Measurements from ENCODE around the gene NANS. TPM values are rescaled to one million over a fixed set of nuclear protein-coding genes. Genes with fewer than 3 reads are reported as not detected.
"Not testable (repeated sequence)": the region's sequence is repeated elsewhere in the genome, so short reads cannot be mapped to it uniquely, and the experiment has no call there.

NANS gene
- polyA plus RNA-seq, 1 donor (not counting 4 experiments of a cell fraction or from before 2014, with no cell fraction given), result 63.1 TPM

GRCh38 chr9:98128316-98128715 is 71.8 kb downstream of the NANS start:
- no peak for FAIRE-seq
- TF ChIP-seq CTCF (optimal IDR thresholded peaks at IDR 0.05 in 1 of 3, IDR thresholded peaks at IDR 0.05 in 1 of 3, conservative IDR thresholded peaks at IDR 0.05 in 1 of 3; ENCODE audit: extremely low read depth in 1 of 3, insufficient read depth in 2 of 3, low read length in 3 of 3), result no peak
- no peak for DNase-seq (ENCODE audit: low read depth, low spot score)
- Histone ChIP-seq H3K36me3 (ENCODE audit: control insufficient read depth in 2 of 2, extremely low read depth in 1 of 2, insufficient read depth in 2 of 2, low read length in 2 of 2) (peaks cover 39 to 60% of the 10 kb centered on the region in 2 experiments), H3K27ac (ENCODE audit: control insufficient read depth, insufficient read depth, low read length) (no peak overlapping the region), H3K27me3 (ENCODE audit: control insufficient read depth, extremely low read depth, insufficient read depth, low read length) (no peaks in the 10 kb centered on the region), H3K9me3 (ENCODE audit: control insufficient read depth, low read depth, low read length) (no peaks in the 10 kb centered on the region), H3K4me2 (ENCODE audit: control insufficient read depth, extremely low read depth, insufficient read depth, low read depth, low read length) (no peak overlapping the region), H2AFZ (ENCODE audit: control insufficient read depth, low read length) (no peak overlapping the region), H3K4me1 (ENCODE audit: control insufficient read depth, extremely low read depth, insufficient read depth, low read length) (no peaks in the 10 kb centered on the region), H4K20me1 (ENCODE audit: control insufficient read depth, extremely low read depth, insufficient read depth, low read length) (no peaks in the 10 kb centered on the region), H3K9ac (ENCODE audit: control insufficient read depth, extremely low read depth, insufficient read depth, low read length) (no peak overlapping the region), H3K9me1 (ENCODE audit: control insufficient read depth, extremely low read depth, insufficient read depth, low read length) (no peaks in the 10 kb centered on the region), H3K4me3 (ENCODE audit: control insufficient read depth in 2 of 3, extremely low read depth in 1 of 3, insufficient read depth in 2 of 3, low read depth in 1 of 3, low read length in 3 of 3) (no peak overlapping the region), H3K79me2 (ENCODE audit: control insufficient read depth, insufficient read depth, low read length) (no peaks in the 10 kb centered on the region)
- dilution Hi-C loops (cut with MboI; ENCODE audit: extremely low pct_ligation_motif_present, low sequenced_read_pairs), result no loop called here

GRCh38 chr9:98129451-98129881 is 72.9 kb downstream of the NANS start:
- H4K20me1 ChIP-seq (ENCODE audit: control insufficient read depth, extremely low read depth, insufficient read depth, low read length), result no peaks in the 10 kb centered on the region
- H3K79me2 ChIP-seq (ENCODE audit: control insufficient read depth, insufficient read depth, low read length), result no peaks in the 10 kb centered on the region
- FAIRE-seq, result no peak
- no peak overlapping the region for H2AFZ ChIP-seq (ENCODE audit: control insufficient read depth, low read length)
- dilution Hi-C loops (cut with MboI; ENCODE audit: extremely low pct_ligation_motif_present, low sequenced_read_pairs), result no loop called here
- TF ChIP-seq CTCF (optimal IDR thresholded peaks at IDR 0.05 in 1 of 3, IDR thresholded peaks at IDR 0.05 in 1 of 3, conservative IDR thresholded peaks at IDR 0.05 in 1 of 3; ENCODE audit: extremely low read depth in 1 of 3, insufficient read depth in 2 of 3, low read length in 3 of 3) (no peak), EZH2 (IDR thresholded peaks at IDR 0.05; ENCODE audit: low read length) (no peak)
- no peaks in the 10 kb centered on the region for H3K27me3 ChIP-seq (ENCODE audit: control insufficient read depth, extremely low read depth, insufficient read depth, low read length)
- peaks cover 42 to 66% of the 10 kb centered on the region in 2 experiments for H3K36me3 ChIP-seq (ENCODE audit: control insufficient read depth in 2 of 2, extremely low read depth in 1 of 2, insufficient read depth in 2 of 2, low read length in 2 of 2)
- no peaks in the 10 kb centered on the region for H3K4me1 ChIP-seq (ENCODE audit: control insufficient read depth, extremely low read depth, insufficient read depth, low read length)
- H3K27ac ChIP-seq (ENCODE audit: control insufficient read depth, insufficient read depth, low read length), result no peak overlapping the region
- no peak overlapping the region for H3K9ac ChIP-seq (ENCODE audit: control insufficient read depth, extremely low read depth, insufficient read depth, low read length)
- H3K4me3 ChIP-seq (ENCODE audit: control insufficient read depth in 2 of 3, extremely low read depth in 1 of 3, insufficient read depth in 2 of 3, low read depth in 1 of 3, low read length in 3 of 3), result no peak overlapping the region
- no peaks in the 10 kb centered on the region for H3K9me3 ChIP-seq (ENCODE audit: control insufficient read depth, low read depth, low read length)
- no peak overlapping the region for H3K4me2 ChIP-seq (ENCODE audit: control insufficient read depth, extremely low read depth, insufficient read depth, low read depth, low read length)
- no peak for DNase-seq (ENCODE audit: low read depth, low spot score)
- H3K9me1 ChIP-seq (ENCODE audit: control insufficient read depth, extremely low read depth, insufficient read depth, low read length), result no peaks in the 10 kb centered on the region

- H3K9me3 ChIP-seq (ENCODE audit: control insufficient read depth, low read depth, low read length); H3K4me1 ChIP-seq (ENCODE audit: control insufficient read depth, extremely low read depth, insufficient read depth, low read length); dilution Hi-C loops (cut with MboI; ENCODE audit: extremely low pct_ligation_motif_present, low sequenced_read_pairs); H4K20me1 ChIP-seq (ENCODE audit: control insufficient read depth, extremely low read depth, insufficient read depth, low read length); H2AFZ ChIP-seq (ENCODE audit: control insufficient read depth, low read length); H3K27me3 ChIP-seq (ENCODE audit: control insufficient read depth, extremely low read depth, insufficient read depth, low read length); H3K27ac ChIP-seq (ENCODE audit: control insufficient read depth, insufficient read depth, low read length); H3K4me3 ChIP-seq (ENCODE audit: control insufficient read depth in 2 of 3, extremely low read depth in 1 of 3, insufficient read depth in 2 of 3, low read depth in 1 of 3, low read length in 3 of 3); H3K4me2 ChIP-seq (ENCODE audit: control insufficient read depth, extremely low read depth, insufficient read depth, low read depth, low read length); DNase-seq (ENCODE audit: low read depth, low spot score); H3K9ac ChIP-seq (ENCODE audit: control insufficient read depth, extremely low read depth, insufficient read depth, low read length); H3K9me1 ChIP-seq (ENCODE audit: control insufficient read depth, extremely low read depth, insufficient read depth, low read length); FAIRE-seq; H3K79me2 ChIP-seq (ENCODE audit: control insufficient read depth, insufficient read depth, low read length): not testable (repeated sequence)
- peaks cover 39 to 67% of the 10 kb centered on the region in 2 experiments for H3K36me3 ChIP-seq (ENCODE audit: control insufficient read depth in 2 of 2, extremely low read depth in 1 of 2, insufficient read depth in 2 of 2, low read length in 2 of 2)
These were observed 73.5 kb downstream of the NANS start for GRCh38 chr9:98130060-98130459.
